Stimulated activated CD4-positive, alpha-beta T cell treated with anti-CD3 and anti-CD28 coated beads, Interleukin-12 subunit alpha, Interleukin-12 subunit beta, amount 100 ng/mL, for 48 hours (primary cell): ENCODE data around the gene PSMD6.

ENCODE experiments used
- DNase-seq, 3 donors: peaks; one replicate each; pipeline ENCODE4 v3.0.0-alpha.2; 2020; ENCODE audit warnings: low read depth in 2 of 3, low spot score in 1 of 3

Gene PSMD6

DNA sequence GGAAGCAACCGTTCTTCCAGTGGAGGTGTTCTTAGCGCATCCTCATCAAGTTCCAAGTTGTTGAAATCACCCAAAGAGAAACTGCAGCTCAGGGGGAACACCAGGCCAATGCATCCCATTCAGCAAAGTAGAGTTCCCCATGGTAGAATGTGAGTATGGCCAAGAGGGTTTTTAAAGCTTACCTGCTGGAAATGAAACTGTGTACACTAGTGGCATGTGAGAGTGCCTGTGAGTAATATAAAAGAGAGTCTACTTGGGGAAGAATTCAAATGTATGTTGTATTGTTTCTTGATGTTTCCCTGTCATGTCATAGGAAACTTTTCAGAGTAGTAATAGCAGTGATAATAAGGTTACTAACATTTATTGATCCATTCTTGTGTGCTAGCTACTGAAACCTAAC lies 43.3 kb downstream of the PSMD6 start:
- DNase-seq, result no peak

DNA sequence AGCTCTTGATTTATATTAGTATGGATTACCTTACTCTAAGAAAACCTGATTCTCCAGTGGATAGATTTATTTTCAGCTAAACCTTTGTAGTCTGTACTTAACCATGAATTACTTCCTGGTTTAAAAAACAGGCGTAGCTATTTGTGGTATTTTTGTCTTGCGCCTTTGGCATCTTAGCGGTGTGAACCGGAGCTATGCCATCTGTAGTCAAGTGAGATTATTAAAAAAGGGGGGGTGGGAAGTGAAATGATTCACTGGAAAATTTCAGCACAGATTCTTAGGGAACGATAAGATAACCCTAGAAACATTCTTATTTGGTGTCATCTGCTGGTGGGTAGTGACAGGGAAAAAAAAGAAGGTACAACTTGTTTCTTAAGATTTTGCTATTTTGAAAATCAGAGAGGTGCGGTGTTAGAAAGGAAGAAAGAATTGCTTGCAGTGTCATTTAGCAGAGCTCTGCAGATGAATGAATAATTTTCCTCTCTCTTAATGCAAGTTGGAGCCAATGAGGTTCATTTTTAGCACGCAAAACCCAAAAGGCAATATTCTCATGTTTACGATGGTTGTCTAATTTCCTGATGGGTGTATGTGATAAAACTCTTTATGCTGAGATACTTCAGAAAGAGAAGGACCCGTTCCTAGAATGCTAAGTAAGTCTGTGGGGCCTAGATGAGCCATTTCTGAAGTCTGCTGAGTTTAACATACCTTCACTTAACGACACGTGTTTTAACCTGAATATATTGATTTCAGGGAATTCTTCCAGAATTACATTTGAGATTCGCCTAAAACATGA lies 44.0 kb downstream of the PSMD6 start:
- DNase-seq, result no peak

DNA sequence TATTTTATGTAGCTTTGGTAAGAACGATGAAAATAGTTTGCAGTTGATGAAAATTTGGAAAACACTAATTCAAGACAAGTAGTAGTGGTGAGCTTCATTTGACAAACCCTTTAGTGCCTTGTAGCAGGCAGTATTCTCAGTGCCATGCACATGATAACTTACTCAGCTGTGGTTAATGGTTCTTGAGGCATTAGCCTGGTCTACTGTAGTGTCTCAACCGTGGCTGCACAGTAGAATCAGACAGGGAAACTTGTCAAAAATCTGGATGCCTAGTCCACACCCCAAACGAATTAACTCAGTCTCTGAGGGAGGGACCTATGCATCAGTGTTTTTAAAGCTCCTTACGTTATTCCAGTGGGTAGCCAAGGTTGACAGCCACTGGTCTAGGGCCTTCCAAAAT lies 45.4 kb downstream of the PSMD6 start:
- DNase-seq, result no peak

DNA sequence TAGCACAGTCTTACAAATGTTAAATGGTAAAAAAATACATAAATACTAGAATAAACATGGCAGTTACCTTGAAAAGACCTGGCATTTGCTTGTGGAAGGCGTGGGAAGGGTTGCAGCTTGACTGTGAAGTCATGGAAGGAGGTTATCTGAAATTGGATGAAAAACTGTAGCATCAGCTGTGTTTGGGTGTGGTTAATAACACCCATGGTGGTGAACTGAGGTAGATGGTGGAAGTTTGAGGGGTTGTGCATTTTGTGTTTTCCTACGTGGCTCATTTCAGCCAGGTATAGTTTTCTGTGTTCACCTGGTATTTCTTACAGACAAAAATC lies 46.5 kb downstream of the PSMD6 start:
- DNase-seq, result no peak

DNA sequence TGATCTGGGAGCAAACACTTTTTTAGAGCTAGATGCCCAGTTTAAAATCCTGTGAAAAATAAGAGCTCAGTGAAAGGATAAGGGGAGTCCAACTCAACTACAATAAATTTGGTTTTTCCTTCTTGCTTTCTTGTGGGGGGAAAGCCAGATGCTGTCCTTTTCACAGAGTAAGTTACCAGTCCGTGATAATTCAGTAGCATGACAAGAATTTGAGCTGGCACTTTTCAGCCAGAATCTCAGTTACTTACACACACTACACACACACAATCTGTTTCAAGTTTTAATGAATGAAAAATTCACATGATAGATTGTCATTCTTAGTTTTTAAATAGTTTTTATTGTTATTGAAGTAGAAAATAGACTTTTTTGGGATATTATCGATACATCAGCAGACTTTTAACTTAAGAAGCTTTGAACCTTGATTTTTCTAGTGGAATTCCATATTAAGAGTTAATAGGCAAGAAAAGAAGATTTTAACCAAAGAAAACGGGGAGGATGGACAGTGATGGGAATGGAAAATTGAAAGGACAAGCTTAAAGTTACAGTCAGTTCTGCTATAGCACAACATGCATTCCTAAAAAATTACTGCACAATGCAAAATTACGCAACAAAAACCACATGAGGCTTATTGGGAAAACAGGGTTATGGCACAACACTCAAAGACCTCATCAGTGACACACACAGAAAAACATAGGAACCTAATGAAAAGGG lies 47.0 kb downstream of the PSMD6 start:
- no peak for DNase-seq

DNA sequence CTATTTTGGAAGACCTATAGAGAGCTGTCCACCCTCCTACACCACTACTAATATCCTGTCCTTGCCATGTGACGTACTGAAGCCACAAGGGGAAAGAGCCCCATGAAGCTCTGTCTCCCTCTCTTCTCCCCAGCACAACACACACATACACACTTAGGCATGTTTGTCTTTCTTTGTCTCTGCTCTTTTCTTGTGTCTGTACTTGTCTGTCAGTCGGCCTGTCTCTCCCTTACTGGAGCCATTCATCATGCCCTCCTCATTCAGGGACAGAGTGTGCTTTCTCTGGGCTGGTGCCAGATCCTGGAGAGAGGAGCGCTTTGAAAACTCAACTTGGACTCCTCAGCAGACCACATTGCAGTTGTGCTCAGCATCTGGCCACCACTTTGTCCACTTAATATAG lies 47.6 kb downstream of the PSMD6 start:
- DNase-seq, result no peak

DNA sequence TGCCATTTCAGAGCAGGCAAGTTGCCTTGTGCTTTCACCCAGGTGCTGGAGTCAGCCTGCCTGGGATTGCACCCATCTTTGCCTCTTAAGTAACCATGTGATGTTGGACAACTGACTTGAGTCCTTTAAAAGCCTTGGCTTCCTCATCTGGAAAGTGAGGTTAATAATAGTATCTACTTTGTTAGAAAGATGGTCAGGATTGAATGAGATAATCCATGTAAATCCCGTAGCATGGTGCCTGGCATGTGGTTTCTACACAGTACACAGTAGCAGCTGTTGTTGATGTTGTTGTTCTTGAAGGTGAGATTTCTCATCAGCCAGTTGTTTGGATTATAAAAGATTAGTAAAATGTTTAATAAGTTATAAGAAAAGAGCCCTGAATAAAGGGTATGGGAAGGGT lies 48.8 kb downstream of the PSMD6 start:
- DNase-seq, result no peak

DNA sequence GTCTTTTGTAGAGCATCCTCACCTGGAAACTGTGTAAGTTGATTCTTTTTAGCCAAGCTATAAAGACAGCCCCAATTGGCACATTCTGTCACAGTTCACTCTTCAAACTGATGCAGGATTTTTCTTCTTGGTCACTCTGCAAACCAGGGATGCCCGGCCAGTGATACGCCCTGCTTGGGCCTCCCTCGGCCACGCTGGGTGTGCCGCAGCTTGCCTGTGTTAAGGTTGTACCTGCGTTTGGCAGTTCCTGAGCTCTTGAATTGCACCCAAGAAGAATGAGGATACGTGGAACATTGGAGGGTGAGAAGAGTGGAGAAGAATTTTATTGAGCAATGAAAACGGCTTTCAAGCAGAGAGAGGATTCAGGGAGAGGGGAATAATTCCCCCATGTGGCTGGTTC lies 49.9 kb downstream of the PSMD6 start:
- DNase-seq, result no peak

DNA sequence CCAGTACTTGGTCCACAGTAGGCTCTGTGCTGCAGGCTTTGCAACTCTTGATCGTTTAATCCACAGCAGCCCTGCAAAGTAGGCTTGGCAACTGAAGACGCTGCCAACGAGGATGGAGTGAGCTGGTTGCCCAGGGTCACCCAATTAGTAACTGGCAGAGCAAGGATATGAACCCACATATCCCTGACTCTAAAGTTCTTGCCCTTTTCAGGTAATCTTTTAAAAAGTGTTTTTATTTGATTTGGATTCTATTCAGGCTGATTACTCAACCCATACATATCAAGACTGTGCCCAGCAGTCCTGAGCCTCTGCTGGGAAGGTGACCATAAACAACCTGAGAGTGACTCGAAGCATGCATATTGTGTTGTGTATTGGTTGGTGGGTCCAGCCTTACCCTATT lies 50.3 kb downstream of the PSMD6 start:
- no peak for DNase-seq

DNA sequence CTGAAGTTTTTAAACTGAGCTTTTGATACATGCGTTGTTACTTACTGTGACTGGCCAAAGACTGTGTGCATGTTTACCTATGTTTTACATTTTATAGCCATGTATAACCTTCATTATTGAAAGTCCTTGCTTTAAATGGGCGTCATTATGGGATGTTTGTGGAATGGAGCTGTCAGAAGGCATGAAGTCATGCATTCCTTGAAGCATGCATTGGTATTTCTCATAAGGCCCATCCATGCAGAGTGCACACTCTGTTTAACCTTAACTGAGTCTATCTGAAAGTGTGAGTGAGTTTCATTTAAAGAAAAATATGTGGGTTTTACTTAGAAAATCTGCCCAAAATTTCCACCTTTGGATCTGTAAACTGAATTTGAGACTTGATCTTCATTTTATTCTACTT lies 51.1 kb downstream of the PSMD6 start:
- no peak for DNase-seq

DNA sequence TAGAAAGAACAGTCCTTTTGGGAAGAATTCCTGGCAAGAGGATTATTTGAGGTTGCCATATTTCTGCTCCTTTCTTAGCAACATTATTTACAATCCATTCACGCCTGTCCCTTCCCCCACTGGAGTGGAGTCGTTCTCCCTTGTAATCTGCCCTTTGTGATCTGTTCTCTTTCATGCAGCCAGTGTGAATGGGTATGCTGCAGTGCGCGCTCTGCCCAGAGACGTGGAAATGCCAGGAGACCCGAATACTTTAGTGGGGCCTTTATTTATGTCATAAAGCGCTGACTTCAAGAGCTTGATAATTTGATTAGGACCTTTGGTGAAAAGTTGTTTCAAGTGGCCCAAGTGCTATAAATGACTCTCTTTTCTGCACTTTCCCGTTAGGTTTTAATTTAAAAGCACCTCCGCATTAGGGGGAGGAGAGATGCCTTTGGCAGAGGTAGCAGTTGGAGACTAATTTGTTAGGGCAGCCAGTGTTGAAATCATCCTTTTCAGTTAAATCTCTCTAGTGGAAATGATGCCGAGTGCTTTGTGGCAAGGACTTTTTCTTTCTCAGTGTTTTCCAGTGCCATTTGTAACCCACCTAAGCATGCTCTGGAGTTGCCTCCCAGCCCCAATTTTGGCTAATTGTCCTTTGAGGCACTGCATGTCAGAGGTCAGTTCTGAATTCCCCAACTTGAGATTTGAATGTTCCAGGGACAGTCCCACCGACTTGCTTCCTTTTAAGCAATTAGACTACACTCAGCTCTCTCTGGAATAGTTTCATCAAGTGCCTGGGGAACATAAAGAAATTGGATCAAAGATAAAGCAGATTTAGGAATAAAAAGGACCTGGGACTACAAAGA lies 52.4 kb downstream of the PSMD6 start:
- DNase-seq, result no peak

DNA sequence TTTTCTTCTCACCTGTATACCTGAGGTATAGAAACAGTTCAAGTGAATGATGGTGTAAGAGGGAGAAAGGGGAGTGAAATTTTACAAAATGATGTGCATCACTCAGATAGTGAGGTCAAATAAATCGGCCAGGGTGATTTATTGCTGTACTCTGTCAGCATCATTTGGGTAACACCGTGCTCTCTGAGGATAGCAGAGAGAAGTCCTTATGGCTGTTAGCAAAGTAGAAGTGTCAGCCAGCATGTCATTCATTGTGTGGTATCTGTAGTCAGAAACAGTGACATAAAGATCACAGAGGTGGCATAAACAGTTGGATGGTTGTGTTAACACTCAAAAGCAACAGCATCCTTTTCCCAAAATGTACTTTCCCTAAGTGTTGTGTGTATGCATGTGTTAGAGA lies 53.4 kb downstream of the PSMD6 start:
- DNase-seq, result no peak

DNA sequence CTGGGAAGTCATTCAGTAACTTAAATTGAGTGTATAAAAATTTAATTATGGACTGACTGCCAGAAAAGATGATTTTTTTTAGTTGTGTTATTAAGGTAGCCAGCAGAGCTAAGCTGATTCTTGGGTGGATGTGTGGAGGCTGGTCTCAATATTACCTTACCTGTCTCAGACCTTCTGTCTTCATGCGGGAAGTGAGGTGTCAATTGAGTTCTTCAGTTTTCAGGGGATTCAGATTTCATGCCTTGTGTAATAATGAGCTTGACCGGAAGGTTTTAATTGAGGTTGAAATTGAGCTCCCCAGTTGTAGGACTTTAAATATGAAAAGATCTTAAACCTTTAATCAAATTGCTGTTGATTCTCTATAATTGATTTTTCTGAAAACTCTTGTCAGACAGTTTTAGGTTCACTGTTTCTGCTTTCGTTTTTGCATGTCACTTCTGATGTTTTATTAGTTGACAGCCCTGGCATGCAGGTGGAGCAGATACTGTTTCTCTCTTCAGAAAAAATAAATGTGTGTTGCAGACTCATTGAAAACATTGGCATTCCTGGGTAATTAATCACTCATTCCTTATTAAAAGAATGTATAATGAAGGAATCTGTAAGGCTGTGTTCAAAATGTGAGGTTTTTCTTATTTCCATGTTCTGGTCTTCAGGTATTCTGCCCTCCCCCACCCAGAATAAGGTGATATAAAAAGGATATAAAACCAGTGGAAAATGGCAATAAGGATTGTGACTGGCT lies 54.5 kb downstream of the PSMD6 start:
- no peak for DNase-seq

DNA sequence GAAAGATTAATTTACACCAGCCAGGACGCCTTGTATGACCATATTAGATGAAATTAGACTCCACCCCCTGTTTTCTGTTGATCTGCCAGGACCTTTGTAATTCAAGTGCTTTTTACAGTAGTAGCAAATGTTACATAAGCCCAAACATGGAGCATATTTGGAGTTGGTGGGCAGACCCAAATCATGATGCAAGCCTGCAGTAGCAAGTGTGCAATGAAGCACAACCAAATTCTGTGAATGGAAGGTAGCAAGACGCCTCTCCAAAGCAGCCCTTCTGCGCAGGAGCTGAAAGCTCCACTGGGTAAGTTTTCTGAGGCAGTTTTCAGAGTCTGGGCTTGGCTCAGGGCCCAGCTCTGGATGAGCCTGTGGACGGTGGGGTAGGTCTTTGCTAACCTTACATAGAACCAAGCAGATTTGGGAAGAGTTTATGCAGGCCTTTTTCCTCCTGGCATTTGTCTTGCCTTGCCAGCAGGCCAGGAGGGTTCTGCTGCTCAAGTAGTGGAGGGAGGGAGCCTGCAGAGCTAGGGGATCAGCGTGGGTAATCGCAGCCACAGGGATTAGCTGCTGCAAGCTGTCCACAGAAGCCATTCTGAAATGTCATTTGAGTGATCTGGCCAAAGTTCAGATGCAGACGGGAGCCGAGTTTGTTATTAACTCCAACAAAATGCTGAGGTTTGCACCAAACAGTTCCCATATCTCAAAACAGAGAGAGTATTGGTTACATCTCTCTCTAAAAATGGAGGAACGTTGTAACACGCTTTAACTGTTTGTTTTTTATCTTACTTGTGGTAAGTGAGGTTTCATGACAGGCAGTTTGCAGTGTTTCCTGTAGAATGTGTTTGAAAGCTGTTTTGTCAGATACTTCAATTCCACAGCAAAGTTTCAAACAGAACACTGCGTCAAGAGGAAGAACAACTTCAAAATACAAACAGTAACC lies 55.4 kb downstream of the PSMD6 start:
- DNase-seq, result no peak

DNA sequence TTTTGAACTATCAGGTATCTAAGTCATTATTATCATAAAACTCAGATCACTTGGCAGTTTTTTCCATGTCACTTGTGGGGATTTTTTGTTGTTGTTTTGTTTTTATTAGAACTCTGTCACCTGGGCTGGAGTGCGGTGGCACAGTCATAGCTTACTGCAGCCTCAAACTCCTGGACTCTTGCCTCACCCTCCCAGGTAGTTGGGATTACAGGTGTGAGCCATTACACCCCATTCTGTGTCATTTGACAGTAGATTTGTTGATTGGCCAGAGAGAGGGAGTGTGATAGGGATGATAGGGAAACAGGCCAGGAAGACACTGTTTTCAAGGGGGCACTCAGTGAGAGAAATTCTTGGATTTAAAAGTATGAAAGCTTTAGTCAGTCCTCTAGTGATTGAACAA lies 56.4 kb downstream of the PSMD6 start:
- no peak for DNase-seq

DNA sequence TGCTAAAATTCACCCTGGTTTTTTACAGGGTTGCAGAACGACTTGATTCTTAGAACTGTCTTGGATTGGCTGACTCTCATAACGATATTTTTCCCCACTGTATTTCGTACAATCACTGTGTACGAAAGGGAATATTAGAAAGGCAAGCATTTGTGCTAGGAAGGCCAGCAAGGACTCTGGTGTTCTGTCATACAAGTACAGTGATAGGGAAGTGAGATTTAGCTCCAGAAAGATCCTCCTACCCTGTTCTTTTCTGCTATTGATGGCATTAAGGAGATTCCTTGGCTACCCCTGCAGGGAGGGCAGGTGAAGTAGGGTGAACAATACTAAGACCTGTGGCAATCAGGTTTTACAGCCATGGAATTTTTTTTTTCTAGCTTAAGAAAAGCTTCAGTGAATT lies 57.3 kb downstream of the PSMD6 start:
- no peak for DNase-seq

DNA sequence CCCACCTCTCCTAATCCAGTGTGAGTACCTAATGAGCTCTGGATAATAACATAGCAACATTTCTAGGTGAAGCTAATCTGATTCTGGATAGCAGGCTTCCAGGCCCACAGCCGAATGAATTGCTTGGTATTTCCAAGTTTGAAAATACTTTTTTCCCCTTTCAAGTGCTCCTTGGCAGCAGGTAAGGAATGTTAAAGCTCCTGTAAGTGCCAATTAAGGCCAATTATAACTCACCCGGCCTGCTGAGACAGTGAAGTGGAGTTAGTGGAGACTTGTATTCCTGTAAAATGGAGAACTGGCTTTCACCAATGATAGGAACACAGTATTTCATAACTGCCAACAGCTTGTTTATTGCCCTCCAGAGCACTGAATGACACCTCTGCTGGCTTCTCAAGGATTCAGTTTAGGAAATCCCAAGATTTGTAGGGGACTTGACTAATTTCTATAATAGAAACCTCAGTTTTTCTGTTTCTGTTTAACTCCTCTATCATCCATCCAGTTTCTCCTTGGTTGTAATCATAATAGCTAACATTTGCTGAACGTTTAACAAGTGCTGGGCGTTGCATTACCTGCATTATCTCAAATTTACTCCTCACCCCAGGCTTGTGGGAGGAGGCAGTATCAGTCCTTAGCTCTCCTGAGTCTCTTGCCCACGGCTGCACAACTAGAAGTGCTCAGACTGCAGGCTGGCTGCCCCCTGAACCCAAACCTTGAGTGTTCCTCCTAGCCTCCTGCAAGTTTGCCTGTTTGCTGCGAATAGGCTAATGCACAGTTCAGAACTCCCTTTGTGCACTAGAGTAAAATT lies 58.4 kb downstream of the PSMD6 start:
- no peak for DNase-seq

DNA sequence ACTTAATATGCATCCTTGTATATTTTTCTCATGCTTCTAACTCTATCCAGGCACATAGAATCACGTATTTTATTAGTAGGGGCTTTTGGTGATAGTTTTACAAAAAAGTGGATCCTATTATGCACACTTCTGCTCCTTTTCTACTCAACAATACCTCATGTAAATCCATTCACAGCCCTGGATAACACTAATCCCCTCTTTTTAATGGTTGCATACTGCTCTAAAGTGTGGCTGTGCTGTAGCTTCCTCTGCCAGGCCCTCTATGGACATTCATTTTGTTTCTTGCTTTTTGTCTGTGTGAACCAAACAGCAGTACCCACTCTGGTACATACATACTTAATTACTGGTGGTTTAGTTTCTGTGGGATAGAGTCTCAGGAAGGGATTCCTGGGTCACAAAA lies 59.8 kb downstream of the PSMD6 start:
- DNase-seq, result no peak

DNA sequence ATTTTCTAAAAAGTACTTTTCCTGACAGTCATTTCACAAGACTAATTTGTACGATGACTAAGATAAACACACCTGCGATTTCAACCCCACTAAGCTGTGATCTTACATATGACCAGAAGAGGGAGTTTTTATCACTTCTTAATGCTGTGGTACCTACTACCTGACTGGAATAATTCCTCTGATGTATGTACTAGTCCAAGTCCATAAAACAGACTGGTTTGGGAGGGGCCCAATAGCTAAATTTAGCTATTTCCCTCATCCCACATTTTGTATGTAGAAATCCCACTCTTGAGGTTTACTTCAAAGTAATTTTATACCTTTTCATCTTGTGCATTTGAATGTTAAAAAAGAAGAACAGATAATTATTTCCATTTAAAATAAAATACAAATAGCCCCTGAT lies 61.4 kb downstream of the PSMD6 start:
- no peak for DNase-seq
